Epithelial cell of esophagus (primary cell): ENCODE results near the gene PEAR1.

Experiments
- DNase-seq: peaks from one replicate; pipeline ENCODE4 v3.0.0; 2010; ENCODE audit warnings: low read depth
- H3K4me3 ChIP-seq: 2 replicates; pipeline ENCODE4 v1.5.1; 2011; ENCODE audit warnings: mild to moderate bottlenecking, low read length, control low read depth
- TF ChIP-seq, protein P1 (sequence below): IDR thresholded peaks from 2 replicates; pipeline ENCODE4 v1.5.1; 2011; ENCODE audit warnings: low read depth, mild to moderate bottlenecking, low read length, control low read depth, inconsistent platforms; ENCODE audit not compliant: insufficient read depth; ENCODE audit errors: missing control alignments

Gene PEAR1

DNA sequence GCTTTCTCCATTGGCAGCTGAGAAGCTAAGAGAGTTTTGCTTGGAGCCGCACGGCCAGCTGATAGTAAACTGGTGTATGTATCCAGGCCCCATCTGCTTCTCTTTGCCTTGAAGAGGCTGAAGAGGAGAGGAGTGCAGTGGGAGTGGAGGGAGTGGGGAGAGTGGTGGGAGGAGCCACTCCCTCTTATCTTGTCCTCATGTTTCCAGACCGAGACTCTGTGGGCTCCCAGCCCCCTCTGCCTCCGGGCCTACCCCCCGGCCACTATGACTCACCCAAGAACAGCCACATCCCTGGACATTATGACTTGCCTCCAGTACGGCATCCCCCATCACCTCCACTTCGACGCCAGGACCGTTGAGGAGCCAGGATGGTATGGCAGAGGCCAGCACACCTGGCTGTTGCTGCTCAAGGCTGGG, 20.9 kb downstream of the PEAR1 start:
- TF ChIP-seq, protein P1, sequence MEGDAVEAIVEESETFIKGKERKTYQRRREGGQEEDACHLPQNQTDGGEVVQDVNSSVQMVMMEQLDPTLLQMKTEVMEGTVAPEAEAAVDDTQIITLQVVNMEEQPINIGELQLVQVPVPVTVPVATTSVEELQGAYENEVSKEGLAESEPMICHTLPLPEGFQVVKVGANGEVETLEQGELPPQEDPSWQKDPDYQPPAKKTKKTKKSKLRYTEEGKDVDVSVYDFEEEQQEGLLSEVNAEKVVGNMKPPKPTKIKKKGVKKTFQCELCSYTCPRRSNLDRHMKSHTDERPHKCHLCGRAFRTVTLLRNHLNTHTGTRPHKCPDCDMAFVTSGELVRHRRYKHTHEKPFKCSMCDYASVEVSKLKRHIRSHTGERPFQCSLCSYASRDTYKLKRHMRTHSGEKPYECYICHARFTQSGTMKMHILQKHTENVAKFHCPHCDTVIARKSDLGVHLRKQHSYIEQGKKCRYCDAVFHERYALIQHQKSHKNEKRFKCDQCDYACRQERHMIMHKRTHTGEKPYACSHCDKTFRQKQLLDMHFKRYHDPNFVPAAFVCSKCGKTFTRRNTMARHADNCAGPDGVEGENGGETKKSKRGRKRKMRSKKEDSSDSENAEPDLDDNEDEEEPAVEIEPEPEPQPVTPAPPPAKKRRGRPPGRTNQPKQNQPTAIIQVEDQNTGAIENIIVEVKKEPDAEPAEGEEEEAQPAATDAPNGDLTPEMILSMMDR, result no peak
- no peak for DNase-seq

DNA sequence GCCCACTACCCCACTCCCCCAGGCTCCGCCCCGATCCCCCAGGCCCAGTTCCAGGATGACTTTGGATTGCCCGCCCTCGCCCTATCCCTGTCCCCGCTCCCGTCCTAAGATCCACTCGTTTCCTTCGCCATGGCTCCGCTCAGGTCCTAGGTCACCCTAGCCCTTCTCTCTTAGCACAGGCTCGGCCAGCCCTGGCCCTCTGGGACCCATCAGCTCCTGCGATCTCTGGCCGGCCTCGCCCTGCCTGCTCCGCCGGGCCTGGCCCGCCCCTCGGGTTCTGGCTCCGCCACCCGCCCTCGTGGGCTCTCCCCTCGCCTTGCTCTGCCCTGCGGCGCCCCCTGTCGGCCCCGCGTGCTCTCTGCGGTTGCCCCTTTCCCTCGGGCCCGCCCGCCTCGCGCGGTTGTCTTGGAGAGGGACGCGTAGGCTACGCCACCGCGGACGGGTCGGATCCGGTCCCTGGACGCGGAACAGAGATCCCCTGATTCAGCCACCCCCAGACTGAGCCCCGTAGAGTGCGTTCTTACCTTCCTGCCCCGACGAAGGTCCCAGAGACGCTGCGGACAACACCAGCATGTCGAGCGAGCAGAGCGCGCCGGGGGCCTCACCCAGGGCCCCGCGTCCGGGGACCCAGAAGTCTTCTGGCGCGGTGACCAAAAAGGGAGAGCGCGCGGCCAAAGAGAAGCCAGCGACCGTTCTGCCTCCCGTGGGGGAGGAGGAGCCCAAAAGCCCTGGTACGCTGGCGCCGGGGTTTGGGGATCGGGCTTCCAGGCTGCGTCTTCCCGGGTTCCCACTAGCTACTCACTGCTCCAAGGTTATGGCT, 26.9 kb downstream of the PEAR1 start, which contains the start of gene LRRC71:
Gene LRRC71 (plus strand): TSS at position 400 of the 820 bp plus-strand sequence. CDS start 172 bp downstream, at position 572.
- peak within 1 kb of the TSS; percentile 23 for H3K4me3 ChIP-seq
- TF ChIP-seq, protein P1, result peak; percentile 55
- peak; percentile 73 for DNase-seq

More for the DNA sequence above, 20.9 kb downstream of the PEAR1 start:
- no peak overlapping the region for H3K4me3 ChIP-seq

DNA sequence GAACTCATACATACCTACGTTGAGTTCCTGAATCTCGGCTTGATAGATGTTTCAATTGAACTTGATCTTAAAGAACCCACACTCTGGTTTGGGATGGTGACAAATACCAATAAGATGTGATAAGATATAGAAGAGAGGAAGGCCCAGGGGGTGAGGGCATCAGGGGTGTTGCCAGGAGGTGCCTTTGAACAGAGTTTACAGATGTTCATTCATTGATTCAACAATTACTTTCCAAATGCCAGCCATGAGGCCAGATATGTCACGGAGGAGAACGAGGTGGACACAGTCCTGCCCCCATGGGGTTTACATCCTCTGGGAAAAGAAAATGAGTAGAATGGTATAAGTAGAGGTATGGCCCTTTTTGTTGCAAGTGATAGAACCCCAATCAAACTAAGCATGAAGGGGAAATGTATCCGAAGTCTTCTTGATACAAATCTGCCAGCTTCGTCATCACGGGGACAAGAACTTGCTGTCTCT, 27.6 kb downstream of the PEAR1 start:
- TF ChIP-seq, protein P1, result no peak
- no peak overlapping the region for H3K4me3 ChIP-seq
- no peak for DNase-seq

DNA sequence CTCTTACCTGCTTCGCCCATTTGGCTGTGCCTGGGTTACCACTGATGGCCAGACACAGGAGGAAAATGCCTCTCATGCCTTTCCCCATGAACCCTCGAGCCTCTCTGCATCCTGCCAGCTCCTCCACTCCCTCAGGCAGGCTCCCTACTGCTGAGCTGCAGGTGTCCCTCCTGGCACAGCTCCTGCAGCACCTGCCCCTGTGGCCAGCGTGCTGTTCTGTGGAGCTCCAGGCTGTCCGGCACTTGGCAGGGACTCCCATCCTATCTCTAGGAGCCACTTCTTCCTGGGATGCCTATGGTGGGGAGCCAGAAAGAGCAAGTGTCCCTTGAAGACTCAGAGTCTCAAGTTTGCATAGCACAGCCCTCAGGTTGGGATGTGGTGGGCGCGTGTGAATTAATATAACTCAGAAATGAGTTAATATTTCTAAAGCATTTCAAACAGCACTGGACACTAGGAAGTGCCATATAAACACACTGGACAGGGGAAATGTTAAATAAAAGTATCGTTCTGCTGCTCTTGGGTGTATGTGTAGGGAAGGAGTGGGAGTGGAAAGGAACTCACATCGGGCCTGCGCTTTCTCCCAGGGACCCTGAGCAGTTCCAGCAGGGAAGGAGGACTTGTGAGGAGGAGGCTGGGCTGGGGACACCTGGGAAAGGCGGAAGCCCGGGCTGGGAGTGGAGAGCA, 29.6 kb downstream of the PEAR1 start:
- H3K4me3 ChIP-seq, result no peak overlapping the region
- TF ChIP-seq, protein P1, result no peak
- DNase-seq, result no peak

DNA sequence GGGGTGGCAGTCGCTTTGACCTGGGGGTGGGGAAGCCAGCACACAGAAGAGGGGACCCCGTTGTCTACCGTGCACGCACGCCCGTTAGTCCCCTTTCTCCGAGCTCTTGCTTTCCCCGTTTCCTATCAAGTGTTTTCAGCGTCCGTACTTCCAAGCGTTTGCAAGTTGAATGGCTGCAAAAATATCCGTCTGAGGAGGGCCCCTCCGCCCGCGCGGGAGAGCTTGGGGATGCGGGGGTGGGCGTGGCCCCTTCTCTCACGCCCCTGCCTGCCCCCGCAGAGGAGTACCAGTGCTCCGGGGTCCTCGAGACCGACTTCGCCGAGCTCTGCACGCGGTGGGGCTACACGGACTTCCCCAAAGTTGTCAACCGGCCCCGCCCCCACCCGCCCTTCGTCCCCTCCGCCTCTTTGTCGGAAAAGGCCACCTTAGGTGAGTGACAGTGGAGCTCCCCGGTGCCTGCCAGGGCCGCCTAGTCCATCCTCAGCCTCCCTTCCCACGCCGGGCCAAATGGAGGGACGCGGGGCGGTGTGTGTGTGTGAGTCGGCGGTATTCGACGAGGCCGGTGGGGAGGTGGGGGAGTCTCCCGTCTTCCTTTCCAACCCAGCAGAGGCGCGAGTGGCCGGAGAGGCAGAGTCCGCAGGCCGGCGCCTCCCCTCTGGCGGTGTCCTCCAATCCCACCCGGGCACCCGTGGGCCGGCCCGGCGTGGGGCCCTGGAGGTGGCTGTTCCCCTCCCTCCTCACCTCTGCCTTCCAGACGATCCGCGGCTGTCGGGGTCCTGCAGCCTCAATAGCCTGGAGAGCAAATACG, 30.4 kb downstream of the PEAR1 start:
- no peak for DNase-seq
- H3K4me3 ChIP-seq, result no peak overlapping the region
- TF ChIP-seq, protein P1, result no peak

DNA sequence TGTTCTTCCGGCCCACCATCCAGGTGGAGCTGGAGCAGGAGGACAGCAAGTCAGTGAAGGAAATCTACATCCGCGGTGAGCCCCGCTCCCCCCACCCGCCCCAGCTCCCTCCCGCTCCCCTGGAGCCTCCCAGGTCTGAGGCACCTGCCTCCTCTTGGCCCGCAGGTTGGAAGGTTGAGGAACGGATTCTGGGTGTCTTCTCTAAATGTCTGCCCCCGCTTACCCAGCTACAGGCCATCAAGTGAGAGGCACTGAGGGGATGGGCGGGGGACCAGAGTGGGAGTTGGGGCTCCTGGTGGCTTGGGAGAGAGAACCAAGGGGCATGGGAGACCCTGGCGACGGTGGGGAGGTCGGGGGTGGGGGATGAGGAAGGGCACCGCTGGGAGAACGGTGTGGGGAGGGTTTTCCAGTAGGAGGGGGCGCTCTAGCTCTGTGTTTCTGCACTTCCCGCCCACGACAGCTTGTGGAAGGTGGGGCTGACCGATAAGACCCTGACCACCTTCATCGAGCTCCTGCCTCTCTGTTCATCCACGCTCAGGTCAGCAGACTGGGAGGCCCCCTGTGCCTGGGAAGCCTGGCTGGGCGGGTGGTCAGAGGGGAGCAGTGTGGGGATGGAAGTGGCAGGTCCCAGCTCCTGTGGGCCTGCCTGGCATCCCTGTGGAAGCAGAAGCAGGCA, 31.1 kb downstream of the PEAR1 start:
- H3K4me3 ChIP-seq, result no peak overlapping the region
- TF ChIP-seq, protein P1, result no peak
- DNase-seq, result no peak
